GM19324 (cell line): ENCODE data around the gene AKAP5.

Experiments
- ATAC-seq: cut with Tn5 transposase; IDR thresholded peaks from one replicate; pipeline ENCODE4 v1.9.1; 2021; ENCODE audit warnings: mild to moderate bottlenecking, moderate library complexity; ENCODE audit not compliant: unreplicated experiment, low FRiP score

AKAP5 gene, protein sequence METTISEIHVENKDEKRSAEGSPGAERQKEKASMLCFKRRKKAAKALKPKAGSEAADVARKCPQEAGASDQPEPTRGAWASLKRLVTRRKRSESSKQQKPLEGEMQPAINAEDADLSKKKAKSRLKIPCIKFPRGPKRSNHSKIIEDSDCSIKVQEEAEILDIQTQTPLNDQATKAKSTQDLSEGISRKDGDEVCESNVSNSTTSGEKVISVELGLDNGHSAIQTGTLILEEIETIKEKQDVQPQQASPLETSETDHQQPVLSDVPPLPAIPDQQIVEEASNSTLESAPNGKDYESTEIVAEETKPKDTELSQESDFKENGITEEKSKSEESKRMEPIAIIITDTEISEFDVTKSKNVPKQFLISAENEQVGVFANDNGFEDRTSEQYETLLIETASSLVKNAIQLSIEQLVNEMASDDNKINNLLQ

DNA sequence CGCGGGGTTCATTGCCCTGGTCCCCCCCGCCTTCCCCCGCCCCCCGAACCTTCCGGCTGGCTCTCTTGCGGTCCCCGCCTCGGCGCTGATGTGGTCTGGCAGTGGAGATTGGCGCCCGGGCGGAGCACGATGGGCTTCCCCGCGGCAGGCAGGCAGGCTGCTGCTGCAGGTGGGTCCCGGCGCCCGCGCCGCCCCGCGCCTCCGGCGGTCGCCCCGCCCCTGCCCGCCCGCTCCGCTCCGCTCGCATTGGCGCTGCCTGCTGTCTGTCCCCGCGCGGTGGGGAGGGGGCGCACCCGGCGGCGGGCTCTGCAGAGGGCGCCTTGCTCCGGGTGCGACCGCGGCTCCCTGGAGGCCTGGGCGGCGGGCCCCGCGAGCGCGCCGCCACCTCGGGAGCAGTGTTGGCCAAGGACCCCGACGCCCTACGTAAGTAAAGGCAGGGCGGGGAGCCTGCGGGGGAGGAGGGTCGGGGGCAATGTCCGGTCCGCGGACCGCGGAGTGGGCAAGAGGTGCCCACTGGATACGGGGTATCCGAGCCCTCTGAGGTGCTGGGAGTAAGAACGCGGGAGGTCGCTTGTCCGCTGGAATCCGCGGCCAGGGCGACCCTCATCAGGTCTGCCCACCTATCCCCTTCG lies at the start of gene AKAP5:
AKAP5 (plus strand) TSS at position 309 of the 632 bp plus-strand sequence. CDS start 2,896 bp downstream, outside the sequence.
- peak; percentile 64 for ATAC-seq

DNA sequence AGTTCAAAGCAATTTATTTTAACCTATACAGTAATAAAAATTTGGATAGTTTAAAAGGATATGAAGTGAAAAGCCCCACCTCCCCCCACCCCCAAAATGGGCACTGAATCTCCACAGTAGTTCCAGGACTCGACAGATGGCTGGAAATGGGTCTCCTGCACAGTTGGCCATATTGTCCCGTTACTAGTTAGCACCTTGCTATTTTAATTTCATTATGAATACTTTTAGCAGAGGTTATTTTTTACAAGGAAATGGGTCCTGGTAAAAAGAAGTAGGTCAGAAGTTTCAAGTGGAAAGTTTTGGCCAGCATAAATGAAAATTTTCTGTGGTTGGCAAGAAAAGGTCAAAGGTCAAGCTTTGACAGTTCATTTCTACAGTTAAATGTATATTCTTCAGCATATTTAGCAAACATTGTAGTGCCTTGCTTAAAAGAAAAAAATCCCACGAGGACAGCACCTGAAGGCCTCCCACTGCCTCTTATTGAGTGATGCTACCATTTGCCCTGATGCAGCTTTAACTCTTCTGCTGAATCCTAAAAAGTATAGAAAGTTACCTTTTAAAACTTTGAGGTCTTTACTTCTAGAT lies 48.9 kb upstream of the AKAP5 start:
- ATAC-seq: no peak

DNA sequence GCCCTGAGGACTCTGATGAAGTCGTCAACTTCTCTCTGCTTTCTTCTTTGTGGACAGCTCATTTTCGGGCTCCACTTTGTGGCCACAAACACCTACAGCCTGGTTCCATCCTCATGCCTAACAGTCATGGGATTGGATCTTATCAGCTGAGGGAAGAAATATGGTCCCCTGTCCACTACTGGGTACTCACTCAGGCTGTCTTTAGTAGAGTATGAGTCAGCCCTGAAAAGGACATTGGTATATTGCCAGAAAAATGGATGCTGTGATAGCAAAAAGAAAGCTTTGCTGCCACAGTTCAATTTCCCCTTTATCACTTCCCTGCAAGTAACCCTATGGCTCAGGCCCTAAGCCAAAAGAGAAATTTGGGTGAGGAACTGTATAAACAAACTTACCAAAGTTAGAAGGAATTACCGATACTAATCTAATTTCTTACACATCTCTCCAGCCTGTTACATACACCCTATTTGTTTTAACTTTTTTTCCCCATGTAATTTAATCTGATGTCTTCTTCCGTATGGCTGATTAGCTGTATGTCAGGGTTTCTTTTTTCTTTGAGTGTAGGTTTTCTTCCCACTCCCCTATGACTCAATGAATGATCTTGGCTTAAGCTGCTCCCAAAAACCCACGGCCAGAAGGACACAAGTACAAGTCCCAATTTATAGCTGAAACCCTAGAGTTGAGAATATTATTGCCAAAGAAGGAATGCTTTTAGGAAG lies 48.1 kb upstream of the AKAP5 start:
- no peak for ATAC-seq

DNA sequence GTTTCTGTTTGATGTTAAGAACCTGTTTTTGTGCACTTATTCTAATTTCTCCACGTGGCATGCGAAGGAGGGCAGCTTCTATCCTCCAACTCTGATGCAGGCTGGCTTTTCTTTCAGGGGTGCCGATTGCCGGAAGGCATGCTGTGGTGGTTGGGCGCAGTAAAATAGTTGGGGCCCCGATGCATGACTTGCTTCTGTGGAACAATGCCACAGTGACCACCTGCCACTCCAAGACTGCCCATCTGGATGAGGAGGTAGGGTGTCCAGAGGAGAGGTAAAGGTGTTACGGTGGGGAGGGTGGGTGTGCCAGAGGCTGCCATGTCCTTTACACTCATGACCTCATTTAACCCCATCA lies 47.6 kb upstream of the AKAP5 start:
- no peak for ATAC-seq

DNA sequence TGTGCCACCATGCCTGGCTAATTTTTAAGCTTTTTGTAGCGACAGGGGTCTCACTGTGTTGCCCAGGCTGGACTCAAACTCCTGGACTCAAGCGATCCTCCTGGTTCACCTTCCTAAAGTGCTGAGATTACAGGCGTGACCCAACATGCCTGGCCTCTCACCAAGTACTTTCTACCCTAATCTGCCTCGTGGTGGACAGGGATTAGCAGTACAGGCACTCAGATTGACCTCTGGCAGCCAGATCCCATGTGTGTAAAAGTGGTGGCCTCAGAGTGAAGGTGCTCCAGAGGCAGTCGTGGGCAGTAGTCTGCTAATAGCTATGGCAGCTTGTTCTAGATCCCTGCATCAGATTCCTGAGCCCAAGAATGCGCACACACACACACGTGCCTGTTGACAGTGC lies 46.3 kb upstream of the AKAP5 start:
- ATAC-seq: no peak

DNA sequence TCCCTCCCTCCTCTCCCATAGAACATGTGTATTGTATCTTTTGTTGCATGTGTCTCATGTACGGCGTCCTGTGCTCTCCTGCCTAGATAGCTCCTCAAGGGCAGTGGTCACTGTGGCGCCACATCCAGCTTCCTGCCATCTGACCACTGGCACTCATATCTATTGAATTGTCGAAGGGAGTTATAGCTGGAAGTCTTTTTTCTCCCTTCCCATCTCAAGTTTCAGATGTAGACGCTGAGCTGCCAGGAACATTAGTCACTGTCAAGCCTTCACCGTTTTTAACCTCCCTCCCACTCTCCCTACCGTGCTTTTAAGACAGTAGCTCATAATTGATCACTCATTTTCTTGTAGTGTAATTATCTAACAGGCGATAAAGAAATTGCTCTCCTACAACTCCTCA lies 44.1 kb upstream of the AKAP5 start:
- no peak for ATAC-seq

DNA sequence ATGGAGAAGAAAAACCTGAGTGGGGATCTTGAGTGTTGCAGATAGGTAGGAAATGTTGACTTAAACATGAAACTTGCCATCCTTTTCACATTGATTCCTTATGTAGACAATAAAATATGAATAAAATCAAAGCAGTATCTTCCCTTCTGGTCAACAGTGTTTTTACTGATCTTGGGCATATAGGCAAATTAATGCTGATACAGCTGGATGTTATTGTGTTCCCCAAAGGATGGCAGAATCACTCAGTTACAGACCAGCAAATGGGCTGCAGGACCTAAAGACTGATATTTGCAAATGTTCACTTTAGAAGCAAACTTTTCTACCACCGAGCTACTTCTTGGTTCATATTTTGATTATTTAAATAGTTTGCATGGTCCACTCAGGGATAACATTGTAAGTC lies 43.3 kb upstream of the AKAP5 start:
- ATAC-seq: no peak

DNA sequence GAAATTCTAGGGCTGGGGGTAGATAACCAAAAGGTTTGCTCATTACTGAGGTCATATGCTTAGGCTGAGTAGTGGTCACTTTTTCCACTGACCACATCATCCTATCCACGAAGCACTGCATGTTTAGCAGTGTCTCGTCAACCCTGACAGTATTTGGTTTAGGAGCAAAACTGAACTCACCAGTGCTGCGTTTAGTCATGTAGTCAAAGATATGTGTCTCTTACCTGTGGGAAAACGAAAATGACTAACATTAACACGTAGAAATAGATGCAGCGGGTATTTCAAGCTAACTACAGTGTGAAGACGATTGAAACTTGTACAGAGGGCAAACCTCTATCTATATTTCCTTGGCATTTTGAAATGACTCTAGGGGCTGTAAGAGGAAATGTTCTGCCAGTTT lies 42.5 kb upstream of the AKAP5 start:
- ATAC-seq: no peak

DNA sequence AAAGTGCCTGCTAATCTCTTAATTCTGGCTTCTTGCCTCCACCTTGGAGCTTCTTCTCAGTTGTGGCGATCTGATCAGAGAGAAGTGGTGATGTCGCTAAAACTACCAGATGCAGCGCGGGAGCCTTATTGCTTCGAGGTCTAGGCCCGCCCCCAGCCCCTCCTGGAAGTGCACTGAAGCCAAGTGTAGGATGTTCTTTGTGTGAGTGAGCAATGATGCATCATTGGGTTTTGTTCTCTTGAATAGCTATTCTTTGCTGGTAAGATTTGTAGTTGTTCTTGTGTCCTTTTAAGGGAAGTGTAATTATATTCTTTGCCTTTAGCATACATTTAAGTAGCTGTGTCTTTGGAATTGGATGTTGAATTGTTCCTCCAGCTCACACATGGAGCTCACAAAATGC lies 41.3 kb upstream of the AKAP5 start:
- ATAC-seq: no peak

DNA sequence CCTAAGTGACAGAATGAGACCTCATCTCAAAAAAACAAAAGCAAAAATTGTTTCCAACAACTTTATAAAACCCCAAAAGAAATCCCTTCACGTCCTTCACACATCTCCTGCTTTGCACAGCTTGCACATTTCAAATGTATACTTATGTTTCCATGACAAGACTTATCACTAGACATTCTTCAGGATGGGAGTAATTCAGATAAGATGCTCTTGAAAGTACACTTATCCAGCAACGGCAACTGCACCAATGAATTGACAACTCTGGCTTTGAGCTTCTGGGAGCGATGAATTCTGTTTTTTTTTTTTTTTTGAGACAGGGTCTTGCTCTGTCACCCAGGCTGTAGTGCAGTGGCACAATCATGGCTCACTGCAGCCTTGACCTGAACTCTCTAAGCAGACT lies 30.8 kb upstream of the AKAP5 start:
- no peak for ATAC-seq

DNA sequence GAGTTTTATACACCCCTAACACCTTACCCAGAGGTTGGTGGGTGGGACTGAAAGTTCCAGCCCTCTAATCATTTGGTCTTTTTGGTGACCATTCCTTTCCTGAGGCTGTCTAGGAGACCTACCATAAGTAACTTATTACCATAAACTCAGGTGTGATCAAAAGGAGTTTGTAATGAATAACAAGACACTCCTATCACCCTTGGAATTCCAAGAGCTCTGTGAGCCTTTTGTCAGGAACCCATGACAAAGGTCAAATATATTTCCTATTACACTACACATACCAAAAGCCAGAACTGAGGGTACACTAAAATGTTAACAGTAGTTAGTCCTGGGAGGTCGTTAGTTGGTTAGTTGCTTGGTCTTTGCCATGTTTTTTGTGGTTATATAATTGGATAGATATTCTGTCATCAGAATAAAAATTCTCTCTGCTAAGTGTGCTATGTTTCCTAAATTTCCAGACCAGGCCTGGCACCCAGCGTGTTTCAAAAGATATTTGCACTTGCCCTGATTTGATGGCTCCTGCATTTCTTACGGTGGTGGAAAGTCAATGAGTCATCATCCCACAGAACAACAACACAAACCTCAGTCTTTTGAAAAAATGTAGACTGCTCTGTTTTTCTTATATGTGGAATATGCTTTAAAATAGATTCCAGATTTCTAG lies 27.0 kb upstream of the AKAP5 start:
- ATAC-seq: no peak

DNA sequence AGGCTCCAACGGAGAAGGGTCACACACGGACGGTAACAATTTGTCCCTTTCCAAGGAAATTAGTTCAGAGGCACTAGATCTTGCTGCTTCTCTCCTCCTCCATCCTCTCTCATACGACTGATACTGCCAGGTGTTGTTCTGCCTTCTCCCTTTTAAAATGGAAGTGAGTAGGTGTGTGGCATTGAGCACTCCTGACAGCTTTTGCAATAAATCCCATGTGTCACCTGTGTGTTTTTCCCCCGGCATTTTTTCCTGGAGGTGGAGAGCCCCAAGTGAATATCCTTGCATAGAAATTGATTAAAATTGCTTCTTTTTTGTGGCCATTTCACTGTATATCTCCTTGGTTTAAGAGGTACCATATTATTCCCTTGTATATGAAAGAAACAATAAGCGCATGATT lies 26.2 kb upstream of the AKAP5 start:
- ATAC-seq: no peak

DNA sequence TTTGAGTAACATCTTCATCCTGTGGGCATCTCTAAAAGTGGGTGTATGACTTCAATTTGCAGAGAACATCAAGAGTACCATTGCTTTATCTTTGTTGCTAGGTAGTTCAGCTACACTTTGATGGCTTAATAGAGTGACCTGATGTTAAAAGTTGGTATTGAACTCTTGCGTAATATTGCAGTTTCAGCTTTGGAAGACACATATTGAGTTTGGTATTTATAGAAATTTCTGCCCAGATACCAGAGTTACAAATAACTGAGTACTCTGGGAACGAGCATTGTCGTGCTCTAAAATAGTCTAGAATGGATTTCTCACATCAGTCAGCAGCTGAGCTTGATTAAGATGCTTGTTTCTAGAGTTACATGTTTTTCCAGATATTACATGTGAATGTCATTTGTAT lies 24.8 kb upstream of the AKAP5 start:
- no peak for ATAC-seq

DNA sequence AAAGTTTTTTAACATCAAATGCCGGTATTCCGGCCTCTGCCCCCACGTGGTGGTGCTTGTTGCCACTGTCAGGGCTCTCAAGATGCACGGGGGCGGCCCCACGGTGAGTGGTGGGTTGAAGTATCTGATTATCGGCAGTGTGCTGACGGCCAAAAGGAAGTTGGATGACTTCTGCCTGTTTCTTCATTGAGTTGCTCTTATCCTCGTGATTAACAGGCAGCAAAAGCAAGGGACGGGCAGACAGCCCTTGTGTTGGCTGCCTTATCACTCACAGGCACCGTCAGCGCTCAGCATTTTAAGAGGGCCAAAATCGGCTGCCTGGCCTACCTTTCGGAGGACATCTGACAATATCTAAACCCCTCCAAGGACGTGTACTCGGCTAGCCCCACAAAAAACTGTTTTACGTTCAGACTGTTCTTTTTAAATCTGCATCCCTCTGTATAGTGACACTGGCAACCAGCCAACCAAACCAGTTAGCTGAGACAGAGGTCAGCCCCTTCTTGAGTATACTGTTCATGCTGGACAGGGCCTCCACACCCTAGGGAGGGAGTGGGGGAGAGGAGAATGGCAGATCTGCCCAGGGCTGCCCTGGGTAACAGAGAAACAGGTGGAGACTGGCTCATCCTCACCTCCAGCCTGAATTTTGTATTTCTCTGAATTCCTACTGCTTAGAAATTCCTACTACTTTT lies 22.9 kb upstream of the AKAP5 start:
- ATAC-seq: no peak

DNA sequence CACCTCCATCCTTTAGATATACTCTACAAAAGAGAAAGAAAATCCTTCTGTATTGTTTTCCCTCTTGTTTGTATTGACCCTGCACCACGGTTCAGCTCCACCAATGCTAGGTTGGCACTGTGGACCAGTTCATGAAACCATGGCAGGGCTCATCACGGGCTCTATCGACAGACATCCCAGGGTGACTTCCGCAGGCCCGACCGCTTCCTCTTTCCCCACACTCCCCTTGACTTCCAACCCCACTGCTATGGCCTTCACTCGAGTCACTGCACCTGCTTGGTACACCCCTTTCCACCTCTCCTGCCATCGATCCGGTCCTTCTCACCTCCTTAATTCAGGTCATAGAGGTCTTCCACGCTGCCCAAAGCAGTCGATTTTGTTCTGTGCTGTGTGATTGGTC lies 21.2 kb upstream of the AKAP5 start:
- ATAC-seq: no peak

DNA sequence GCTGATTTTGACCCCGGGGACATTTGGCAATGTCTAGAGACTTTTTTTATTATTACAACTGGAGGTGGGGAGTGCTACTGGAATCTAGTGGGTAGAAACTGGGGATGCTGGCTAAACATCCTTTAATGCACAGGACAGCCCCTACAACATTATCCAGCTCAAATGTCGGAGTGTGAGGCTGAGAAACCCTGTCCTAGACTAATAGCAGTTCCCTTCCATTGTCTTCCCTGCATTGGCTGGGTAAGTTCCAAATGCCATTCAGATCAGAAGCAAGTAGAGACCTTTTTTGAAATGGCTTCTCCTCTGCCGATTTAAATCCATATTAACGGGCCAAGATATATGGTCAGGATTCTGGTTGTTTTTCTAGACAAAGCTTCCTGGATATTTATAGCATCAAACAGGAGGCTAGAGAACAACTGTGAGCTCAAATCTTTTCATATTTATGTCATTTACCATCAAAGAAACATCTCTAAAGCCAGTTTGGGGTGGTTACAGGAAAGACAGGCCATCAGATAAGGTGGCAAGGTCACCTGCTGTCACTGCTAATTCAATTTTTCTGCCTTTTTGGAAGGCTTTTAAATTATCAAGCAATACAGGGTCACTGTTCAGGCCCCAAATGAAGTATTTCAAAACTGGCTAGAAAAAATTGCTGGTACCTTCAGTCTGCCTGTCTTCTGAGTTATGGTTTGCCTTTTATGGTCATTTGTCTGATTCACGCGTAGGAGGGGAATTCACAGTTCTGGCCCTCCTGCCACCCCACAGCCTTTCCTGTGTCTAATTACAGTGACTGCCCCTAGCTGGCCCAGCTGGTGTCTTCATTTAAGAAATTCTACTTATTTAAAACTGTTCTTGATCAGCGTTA lies 20.1 kb upstream of the AKAP5 start:
- peak; percentile 90 for ATAC-seq

DNA sequence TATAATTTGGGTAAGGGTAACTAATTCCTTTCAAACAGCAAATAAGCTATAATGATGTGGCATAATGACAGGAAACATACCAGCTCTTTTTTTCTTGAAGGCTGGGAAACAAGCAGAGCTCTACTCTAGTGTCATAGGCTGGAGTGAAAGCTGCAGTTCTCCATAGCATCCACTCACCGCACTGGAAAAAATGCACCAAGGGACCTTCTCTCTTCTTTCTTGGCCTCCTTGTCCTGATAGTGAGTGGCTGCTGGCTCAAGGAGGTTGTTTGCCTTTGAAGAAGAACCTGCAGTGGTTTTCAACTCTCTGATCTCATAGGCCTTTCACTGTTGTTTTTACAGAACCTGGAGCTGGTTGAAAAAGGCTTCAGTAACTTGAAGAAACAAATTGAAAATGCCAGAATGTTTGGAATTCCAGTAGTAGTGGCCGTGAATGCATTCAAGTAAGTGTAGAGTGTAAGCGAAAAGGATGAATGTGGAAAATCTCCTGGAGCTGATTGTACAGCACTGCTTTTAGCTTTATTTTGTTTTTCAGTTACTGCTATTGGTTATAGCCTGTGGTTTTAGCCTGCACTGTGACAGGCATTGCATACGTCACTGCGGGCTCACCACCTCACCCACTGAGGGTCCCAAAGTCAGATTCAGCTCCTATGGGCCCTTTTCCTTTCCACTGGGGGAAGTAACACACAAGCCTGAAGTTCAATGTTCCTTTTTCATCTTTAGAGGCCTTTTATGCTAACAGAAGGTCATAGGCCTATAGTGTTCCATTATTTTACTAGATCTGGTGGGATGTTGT lies 17.2 kb upstream of the AKAP5 start:
- ATAC-seq: no peak

DNA sequence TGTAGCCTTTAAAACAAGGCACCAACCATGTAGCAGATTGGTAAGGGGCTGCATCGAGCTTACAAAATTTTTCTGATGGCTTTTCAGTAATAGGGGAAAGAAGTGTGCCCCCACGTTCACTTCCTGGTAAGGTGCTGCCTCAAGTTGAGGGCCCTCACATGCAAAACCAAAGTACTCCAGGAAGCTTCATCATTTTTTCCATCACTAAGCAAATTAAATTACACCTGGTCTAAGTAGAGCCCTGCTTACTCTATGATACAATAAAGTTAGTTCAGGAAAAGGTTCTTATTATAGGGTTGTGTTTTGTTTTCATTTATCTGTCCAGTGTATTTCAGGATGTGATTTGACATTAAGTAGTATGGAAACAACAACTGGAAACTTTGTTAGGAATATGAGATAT lies 15.0 kb upstream of the AKAP5 start:
- no peak for ATAC-seq
